ENCODE results near the gene WFIKKN1. TPM values are rescaled to one million over a fixed set of nuclear protein-coding genes. Genes with fewer than 3 reads are reported as not detected.

The WFIKKN1 gene
- total RNA-seq, 2 experiments from 2014 or later: 0.47 to 1.2 TPM

GRCh38 chr16:671353-672131 lies 40.8 kb downstream of the WFIKKN1 start:
- H3K27ac ChIP-seq (ENCODE audit: low read depth, low read length, poor library complexity, severe bottlenecking): no peak overlapping the region
- H3K4me1 ChIP-seq (ENCODE audit: insufficient read depth, low read length, poor library complexity, severe bottlenecking): peaks cover 14% of the 10 kb centered on the region
- intact Hi-C loops (cut with micrococcal nuclease; ENCODE audit: unreplicated experiment): no loop called here
- no peak for TF ChIP-seq EZH2phosphoT487 (IDR thresholded peaks at IDR 0.05; ENCODE audit: borderline replicate concordance, low read depth, low read length)
- no peak for TF ChIP-seq CTCF (conservative IDR thresholded peaks at IDR 0.05; ENCODE audit: low read length)
- H3K9me2 ChIP-seq (ENCODE audit: insufficient read depth, low read length): no peaks in the 10 kb centered on the region
- no peak overlapping the region for H3K4me2 ChIP-seq (ENCODE audit: low read length)
- DNase-seq (ENCODE audit: low spot score): no peak
- H2AFZ ChIP-seq (ENCODE audit: low read length): no peak overlapping the region
- no peaks in the 10 kb centered on the region for H4K20me1 ChIP-seq (ENCODE audit: insufficient read depth, low read length)
- no peak overlapping the region for H3K4me3 ChIP-seq (ENCODE audit: low read depth, low read length, poor library complexity, severe bottlenecking)
- no peaks in the 10 kb centered on the region for H3K9me3 ChIP-seq (ENCODE audit: low read length)
- no TSS peak for BruUV-seq (replicated peaks)
- H3K36me3 ChIP-seq (ENCODE audit: insufficient read depth, low read length): peaks cover 45% of the 10 kb centered on the region
- peaks cover 12% of the 10 kb centered on the region; the same call in 1 of the 2 replicates for H3K79me2 ChIP-seq (ENCODE audit: insufficient read depth, low read depth, low read length)
- ChIA-PET CTCF (ENCODE audit: unreplicated experiment) (no interaction called here), POLR2A (interaction anchor here (0.6 kb wide), 1 partner anchor 587 kb away, joined by 4 read pairs; no protein-coding TSS in a partner anchor)

GRCh38 chr16:672371-672770 lies 41.6 kb downstream of the WFIKKN1 start:
- Histone ChIP-seq H2AFZ (ENCODE audit: low read length) (no peak overlapping the region), H3K36me3 (ENCODE audit: insufficient read depth, low read length) (peaks cover 45% of the 10 kb centered on the region), H3K9me2 (ENCODE audit: insufficient read depth, low read length) (no peaks in the 10 kb centered on the region), H4K20me1 (ENCODE audit: insufficient read depth, low read length) (no peaks in the 10 kb centered on the region), H3K4me3 (ENCODE audit: low read depth, low read length, poor library complexity, severe bottlenecking) (no peak overlapping the region), H3K4me2 (ENCODE audit: low read length) (no peak overlapping the region), H3K79me2 (ENCODE audit: insufficient read depth, low read depth, low read length) (peaks cover 12% of the 10 kb centered on the region; the same call in 1 of the 2 replicates), H3K27ac (ENCODE audit: low read depth, low read length, poor library complexity, severe bottlenecking) (no peak overlapping the region), H3K4me1 (ENCODE audit: insufficient read depth, low read length, poor library complexity, severe bottlenecking) (peaks cover 15% of the 10 kb centered on the region), H3K9me3 (ENCODE audit: low read length) (no peaks in the 10 kb centered on the region)
- TF ChIP-seq EZH2phosphoT487 (IDR thresholded peaks at IDR 0.05; ENCODE audit: borderline replicate concordance, low read depth, low read length) (no peak), CTCF (conservative IDR thresholded peaks at IDR 0.05; ENCODE audit: low read length) (no peak)
- ChIA-PET CTCF (ENCODE audit: unreplicated experiment) (no interaction called here), POLR2A (no interaction called here)
- BruUV-seq (replicated peaks): no TSS peak
- no peak for DNase-seq (ENCODE audit: low spot score)
- intact Hi-C loops (cut with micrococcal nuclease; ENCODE audit: unreplicated experiment): no loop called here

- intact Hi-C loops (cut with micrococcal nuclease; ENCODE audit: unreplicated experiment): no loop called here
- DNase-seq (ENCODE audit: low spot score): no peak
- H2AFZ ChIP-seq (ENCODE audit: low read length): no peak overlapping the region
- no peaks in the 10 kb centered on the region for H3K9me3 ChIP-seq (ENCODE audit: low read length)
- H3K36me3 ChIP-seq (ENCODE audit: insufficient read depth, low read length): peaks cover 45% of the 10 kb centered on the region
- no TSS peak for BruUV-seq (replicated peaks)
- no peaks in the 10 kb centered on the region for H4K20me1 ChIP-seq (ENCODE audit: insufficient read depth, low read length)
- peaks cover 14% of the 10 kb centered on the region for H3K4me1 ChIP-seq (ENCODE audit: insufficient read depth, low read length, poor library complexity, severe bottlenecking)
- ChIA-PET POLR2A (no interaction called here), CTCF (ENCODE audit: unreplicated experiment) (no interaction called here)
- H3K27ac ChIP-seq (ENCODE audit: low read depth, low read length, poor library complexity, severe bottlenecking): no peak overlapping the region
- H3K79me2 ChIP-seq (ENCODE audit: insufficient read depth, low read depth, low read length): peaks cover 12% of the 10 kb centered on the region; the same call in 1 of the 2 replicates
- TF ChIP-seq EZH2phosphoT487 (IDR thresholded peaks at IDR 0.05; ENCODE audit: borderline replicate concordance, low read depth, low read length) (no peak), CTCF (conservative IDR thresholded peaks at IDR 0.05; ENCODE audit: low read length) (no peak)
- H3K4me3 ChIP-seq (ENCODE audit: low read depth, low read length, poor library complexity, severe bottlenecking): no peak overlapping the region
- H3K9me2 ChIP-seq (ENCODE audit: insufficient read depth, low read length): no peaks in the 10 kb centered on the region
- no peak overlapping the region for H3K4me2 ChIP-seq (ENCODE audit: low read length)
Measured at GRCh38 chr16:672851-673250, 42.1 kb downstream of the WFIKKN1 start.
